IPS DF 4.7 (cell line): ENCODE data around the gene GRAMD1B.

Source experiments
- DNase-seq: peaks from one replicate; pipeline ENCODE4 v3.0.0-alpha.2; 2013; ENCODE audit warnings: low spot score; ENCODE audit errors: extremely low read depth

GRAMD1B gene

GRCh38 chr11:123409456-123410217 lies 20.4 kb upstream of the GRAMD1B start:
- DNase-seq, result no peak

GRCh38 chr11:123410218-123410549 lies 19.9 kb upstream of the GRAMD1B start:
- no peak for DNase-seq

- DNase-seq, result no peak
Observed at GRCh38 chr11:123413636-123414035, 16.4 kb upstream of the GRAMD1B start.

DNA sequence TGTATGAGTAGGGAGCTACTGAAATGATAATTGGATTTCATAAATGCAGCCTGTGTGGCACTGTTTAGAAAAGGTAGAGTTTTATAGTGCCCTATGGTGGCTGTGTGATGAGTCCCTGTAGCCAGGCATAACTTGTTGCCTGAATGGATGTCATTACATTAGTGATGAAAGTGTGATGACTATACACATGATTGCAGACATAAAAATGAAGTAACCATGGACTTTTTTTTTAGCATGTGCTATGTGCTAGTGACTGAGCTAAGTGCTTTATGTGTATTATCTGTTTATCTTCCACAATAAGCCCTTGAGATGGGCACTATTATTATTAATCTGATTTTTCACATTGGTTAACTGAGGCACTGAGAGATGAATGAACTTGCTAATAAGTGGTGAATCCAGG lies 13.5 kb upstream of the GRAMD1B start:
- DNase-seq, result no peak

- no peak for DNase-seq
Observed at GRCh38 chr11:123418351-123419114, 11.5 kb upstream of the GRAMD1B start.

- DNase-seq, result no peak
Observed at GRCh38 chr11:123419731-123420452, 10.2 kb upstream of the GRAMD1B start.

DNA sequence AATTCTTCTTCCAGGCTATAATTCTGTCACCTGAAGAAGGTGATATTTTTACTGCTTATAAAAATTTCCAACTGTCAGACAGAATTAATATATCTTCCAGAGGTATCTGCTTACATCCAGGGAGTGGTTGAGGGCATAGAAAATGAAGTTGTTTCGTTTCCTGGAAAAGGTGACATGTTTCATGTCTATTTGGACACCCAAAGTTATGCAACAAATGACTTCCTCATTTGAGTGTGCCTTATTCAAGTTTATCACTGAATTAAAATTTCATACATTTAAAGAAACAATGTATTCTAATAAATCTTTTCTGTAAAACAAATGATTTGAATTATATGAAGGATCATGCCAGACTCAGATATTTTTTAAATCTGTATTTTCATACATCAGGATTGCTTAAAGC lies 8.5 kb upstream of the GRAMD1B start:
- DNase-seq, result no peak

DNA sequence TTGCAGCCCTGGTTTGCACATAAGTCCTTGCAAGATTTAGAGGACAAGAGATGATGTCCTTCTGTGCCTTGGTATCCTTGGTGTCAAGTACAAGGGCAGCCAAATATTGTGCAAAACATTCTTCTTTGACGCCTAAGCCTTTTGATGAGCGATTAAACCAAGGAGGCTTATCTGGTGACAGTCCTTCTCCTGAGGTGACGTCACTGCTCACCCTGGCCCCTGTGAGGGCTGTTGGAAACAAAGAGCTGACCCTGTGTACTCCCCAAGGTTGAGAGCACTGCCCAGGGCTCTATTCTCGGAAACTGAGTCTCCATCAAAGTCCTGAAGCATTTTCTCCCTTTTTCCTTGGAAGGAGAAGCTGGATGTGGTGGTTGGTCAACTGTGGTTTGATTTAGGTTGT lies 4.7 kb upstream of the GRAMD1B start:
- DNase-seq, result no peak

- DNase-seq, result no peak
Observed at GRCh38 chr11:123426789-123427188, 3.3 kb upstream of the GRAMD1B start.

- DNase-seq, result no peak
Observed at GRCh38 chr11:123427405-123427804, 2.7 kb upstream of the GRAMD1B start.

DNA sequence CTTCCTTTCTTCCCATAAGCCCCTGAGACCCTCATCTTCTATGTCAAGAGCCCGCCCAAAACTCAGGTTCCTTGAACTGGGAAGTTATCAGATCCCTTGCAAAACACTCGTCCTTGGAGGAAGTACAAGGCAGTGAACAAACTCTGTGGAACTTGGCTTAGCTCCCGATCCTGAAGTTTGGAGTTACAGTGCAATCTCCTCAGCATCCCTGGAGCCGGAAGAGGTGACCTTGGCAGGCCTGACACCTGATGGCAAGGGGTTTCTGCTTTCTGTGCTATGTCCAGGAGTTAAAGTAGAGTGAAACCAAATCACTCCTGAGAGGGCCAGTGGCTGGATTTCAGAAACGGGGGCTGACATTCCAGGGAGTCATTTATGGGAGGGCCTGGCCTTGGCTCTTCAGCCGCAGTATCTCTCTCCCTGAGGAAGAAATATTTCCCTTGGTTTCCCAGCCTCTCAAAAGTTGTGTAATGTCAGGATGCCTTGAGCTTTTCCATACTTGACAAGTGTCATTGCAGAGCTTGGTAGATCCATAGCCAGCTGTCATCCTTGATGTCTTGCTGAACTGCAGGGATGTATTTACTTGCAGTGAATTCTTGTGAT lies 1.9 kb upstream of the GRAMD1B start:
- no peak for DNase-seq

GRCh38 chr11:123429336-123429735 lies 733 bp upstream of the GRAMD1B start:
- DNase-seq, result no peak

DNA sequence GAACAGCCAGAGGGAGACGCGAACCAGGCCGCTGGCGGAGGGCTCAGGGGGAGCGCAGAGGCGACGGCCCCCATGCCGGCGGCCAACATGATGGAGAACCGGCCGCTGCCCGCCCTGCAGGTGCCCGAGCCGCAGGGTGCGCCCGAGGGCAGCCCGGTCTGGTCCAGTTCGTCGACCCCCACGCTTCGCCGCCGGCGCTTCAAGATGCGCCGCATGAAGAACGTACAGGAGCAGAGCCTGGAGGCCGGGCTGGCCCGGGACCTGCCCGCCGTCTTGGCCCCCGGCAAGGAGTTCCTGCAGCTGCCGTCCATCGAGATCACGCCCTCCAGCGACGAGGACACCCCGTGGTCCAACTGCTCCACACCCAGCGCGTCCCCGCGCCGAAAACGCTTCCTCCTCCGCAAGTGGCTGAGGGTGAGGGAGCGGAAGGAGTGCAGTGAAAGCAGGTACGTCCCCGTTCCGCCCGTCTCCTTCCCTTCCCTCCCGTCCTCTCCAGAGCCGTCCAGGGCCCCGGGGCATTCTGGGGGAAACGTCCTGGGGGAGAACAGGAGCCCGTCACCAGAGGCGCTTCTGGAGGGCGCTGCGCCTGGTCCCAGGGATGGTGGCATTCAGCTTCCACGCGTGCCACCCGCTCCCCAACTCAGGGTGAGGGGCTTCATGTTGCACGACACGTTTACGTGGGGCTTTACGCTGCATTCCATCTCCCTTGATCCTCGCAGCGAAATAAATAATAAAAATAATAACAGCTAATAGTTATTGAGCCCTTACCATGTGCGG lies 840 bp downstream of the GRAMD1B start:
- DNase-seq, result no peak

DNA sequence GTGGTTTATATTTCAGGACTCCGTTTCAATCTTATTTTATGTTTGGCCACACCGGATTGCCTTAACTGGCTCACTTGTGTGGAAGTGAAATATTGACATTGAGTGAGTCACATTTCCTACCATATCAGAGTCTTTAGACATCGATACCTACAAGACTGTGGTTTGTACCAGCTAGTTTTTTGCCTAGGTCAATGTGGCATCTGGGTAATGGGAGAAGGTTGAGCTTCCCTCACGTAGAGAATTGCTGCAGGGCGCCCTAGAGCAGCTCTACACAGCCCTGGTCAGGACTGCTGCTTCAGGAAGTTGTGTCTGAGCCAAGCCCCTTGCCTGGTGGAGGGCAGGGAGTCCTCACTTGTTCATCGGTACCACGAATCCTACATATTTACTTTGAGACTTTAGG lies 1.6 kb downstream of the GRAMD1B start:
- no peak for DNase-seq

- DNase-seq, result no peak
Observed at GRCh38 chr11:123434262-123434661, 4.2 kb downstream of the GRAMD1B start.

DNA sequence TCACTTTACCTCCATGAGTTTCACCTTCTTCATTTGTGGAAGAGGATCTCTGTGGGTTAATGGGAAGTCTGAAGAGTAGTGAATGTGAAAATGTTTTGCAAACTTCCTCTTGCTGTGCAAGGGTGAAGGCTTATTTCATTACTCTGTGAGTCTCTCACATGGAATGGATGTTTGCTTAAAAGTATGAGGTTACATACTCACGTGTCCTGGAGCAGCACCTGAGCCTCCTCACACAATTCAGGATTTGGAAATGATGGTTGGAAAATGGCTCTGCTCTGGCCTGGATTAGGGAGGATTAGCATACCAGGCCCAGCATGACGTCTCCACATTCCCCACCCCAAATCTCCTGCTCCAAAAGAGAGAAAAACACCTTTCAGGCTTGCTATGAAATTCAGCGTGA lies 4.8 kb downstream of the GRAMD1B start:
- DNase-seq, result no peak

DNA sequence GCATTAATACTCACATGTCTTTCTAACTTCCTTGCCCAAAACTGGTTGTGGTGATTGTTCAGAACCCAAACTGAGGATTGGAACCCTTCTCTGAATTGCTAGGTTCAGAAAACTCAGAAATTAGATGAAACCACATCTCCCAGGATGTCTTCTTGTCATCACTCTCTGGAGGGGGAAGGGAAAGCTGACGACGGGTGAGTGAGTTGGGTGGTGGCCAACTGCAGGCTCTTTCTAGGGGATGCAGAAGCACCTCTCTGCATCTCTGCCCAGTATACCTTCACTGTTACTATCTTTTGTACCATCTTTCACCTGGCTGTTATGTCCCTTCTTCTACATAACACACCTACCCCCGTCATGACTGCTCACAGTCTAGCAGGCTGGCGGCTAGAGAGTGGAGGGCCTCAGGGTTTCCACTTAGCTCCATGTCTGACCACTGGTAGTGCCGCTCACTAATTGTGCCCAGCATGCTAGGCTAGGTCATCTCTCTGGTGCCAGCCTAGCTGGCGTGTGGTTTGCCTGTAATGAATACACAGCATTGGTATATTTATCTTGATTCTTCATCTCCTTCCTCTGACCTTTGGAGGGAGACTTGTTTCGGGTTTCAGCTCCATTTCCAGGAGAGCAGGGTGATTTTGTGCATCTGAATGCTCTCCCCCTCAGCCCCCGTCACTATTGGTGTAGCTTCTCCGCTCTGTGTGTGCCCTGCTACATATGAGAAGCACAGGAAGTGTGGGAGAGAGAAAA lies 7.3 kb downstream of the GRAMD1B start:
- DNase-seq, result no peak

DNA sequence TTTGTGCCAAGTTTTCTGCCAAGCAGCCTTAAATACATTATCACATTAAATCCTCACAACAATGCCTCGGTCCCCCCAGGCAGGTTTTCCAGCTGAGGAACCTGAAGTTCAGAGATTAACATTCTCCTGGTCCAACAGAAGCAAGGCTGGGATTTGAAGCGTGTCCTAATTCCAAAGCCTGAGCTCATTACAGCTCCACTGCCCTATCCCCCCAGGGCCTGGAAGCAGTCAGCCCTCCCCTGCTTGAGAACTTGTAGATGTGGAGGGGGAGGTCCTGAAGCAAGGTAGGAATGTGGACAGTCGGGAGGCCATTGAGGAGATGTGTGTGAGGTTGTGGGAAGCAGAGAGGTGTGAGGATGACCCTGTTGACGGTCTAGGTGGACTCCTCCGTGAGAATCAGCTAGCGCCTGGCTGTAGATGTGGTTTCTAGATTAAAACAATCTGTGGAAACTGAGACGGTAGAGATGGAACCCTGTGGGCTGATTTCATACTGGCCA lies 8.1 kb downstream of the GRAMD1B start:
- DNase-seq, result no peak

DNA sequence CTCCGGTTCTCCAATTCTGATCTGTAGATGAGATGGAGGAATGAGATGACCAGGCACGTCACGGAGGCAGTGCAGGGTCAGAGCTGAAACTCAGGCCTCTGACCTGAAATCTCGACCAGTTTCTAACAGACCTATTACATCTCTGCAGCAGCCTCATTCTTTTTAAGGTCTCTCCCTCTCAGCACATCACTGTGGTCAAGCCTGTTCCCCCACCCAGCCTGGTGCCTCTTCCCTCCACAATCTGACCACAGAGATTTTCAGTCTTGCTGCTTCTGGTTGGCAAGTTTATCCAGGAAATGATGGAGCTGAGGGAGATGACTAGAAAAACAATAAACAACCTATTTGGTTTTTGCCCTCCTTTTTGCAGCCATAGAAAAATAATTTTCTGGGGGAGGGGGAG lies 9.5 kb downstream of the GRAMD1B start:
- DNase-seq, result no peak

DNA sequence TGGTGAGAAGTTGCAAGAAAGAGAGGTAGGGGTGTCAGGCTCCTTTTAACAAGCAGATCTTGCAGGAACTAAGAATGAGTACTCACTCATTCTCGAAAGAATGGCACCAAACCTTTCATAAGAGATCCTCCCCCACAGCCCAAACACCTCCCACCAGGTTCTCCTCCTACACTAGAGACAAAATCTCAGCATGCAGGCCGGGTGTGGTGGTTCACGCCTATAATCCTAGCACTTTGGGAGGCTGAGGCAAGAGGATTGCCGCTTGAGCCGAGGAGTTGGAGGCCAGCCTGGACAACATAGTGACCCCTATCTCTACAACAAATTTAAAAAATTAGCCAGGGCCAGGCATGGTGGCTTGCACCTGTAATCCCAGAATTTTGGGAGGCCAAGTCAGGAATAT lies 11.1 kb downstream of the GRAMD1B start:
- no peak for DNase-seq
